LNCAP (cell line): ENCODE data around the gene CDADC1.

Experiments
- CTCF ChIP-seq: fragments of 450-650 bp; IDR thresholded peaks from 2 replicates; pipeline ENCODE4 v1.5.1; 2017; ENCODE audit warnings: mild to moderate bottlenecking

The CDADC1 gene

GRCh38 chr13:49241296-49241695 lies 6.4 kb upstream of the CDADC1 start:
- no peak for TF ChIP-seq CTCF

DNA sequence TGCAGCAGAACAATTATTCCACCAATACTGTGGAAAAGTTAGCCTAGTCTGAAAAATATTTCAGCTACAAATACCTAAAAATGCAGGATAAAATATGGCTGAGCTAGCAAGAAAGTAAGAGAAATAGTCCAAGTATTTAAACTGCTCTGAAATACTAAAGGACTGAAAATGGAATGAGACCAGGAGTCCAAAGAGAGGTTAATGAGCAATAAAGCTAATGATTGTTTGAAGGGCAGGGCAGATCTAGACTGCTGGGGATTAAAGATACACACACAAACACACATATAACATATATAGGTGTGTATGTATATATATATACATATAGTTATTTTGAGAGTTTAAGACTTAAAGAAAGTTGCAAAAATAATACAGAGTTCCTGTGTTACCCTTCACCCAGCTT lies 2.6 kb upstream of the CDADC1 start:
- TF ChIP-seq CTCF, result no peak

DNA sequence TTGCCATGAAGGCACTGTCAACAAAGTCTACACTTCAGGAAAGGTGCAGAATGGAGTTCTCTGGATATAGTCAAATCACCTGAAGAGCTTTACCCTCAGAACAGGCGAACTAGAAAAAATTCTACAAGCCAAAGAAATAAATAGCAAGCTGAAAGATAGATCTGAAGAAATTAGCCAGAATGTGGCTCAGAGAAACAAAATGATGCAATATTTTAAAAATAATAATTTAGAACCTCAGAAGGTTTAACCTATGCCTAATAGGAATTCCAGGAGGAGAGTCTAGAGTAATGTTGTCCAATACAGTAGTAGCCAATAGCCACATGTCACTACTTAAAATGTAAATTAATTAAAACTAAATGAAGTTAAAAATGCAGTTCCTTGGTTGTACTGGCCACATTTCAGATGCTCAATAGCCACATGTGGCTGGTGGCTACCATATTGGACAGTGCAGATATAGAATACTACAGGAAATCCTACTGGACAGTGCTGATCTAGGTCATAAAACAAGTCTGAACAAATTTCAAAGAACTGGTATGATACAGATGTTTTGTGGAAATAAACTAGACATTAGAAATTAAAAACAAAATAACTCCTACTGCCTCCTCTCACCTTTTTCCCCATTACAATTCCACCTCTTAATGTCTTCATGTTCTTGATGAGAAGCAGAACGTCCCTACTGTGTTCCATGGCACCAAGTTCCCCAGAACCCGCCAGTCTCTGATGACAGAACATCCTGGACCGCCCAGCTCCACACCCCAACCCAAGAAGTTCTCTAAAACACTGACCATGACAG lies 679 bp upstream of the CDADC1 start:
- TF ChIP-seq CTCF, result no peak

DNA sequence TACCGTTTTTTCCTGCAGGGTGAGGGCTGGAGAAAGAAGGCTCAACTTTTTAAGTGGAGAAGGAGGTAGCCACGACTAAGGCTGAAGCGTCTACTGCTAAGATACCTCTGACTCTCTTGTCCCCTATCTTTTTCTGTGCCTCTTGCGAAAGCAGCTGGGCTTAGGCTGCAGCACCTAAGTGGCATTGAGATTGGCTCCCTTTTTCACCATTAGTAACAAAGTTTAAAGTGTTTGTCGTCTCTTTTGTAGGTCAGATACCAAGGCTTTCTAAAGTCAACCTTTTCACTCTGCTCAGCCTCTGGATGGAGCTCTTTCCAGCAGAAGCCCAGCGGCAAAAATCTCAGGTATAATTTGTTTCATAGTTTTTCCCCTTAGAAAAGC lies 887 bp downstream of the CDADC1 start:
- TF ChIP-seq CTCF, result peak; percentile 35; the same call in 1 of the 2 replicates

DNA sequence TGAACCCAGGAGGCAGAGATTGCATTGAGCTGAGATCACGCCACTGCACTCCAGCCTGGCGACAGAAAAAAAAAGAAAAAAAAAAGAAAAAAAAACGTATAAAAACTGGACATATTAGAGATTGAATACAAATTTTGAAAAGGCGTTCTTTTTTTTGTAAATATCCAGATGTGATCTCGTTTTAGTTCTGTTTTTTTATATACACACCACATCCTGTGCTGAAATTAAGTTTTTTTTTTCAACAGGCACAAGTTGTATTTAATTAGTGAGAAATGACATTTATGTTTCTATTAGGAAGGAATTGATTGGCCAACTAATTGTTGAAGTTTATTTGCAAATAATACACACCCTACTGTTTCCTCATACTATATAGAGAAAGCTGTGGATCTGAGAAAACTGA lies 3.6 kb downstream of the CDADC1 start:
- TF ChIP-seq CTCF, result no peak

GRCh38 chr13:49253310-49253709 lies 5.6 kb downstream of the CDADC1 start:
- TF ChIP-seq CTCF, result no peak

DNA sequence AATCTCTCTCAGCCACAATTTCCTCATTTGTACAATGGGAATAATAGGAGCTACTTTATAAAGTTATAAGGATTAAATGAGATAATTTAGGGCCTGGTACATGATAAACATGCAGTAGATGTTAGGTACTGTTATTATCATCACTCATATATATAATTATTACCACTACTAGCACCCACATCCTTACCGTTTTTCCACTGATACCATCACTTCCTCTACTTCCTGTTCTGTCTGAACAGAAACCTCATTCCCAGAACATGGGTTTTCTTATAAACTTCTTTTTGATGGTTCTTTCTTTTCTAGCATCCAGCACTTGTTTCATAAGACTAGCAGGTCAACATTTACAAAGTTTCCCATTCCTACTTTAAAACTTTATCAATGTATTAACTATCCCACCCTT lies 6.3 kb downstream of the CDADC1 start:
- TF ChIP-seq CTCF, result no peak

DNA sequence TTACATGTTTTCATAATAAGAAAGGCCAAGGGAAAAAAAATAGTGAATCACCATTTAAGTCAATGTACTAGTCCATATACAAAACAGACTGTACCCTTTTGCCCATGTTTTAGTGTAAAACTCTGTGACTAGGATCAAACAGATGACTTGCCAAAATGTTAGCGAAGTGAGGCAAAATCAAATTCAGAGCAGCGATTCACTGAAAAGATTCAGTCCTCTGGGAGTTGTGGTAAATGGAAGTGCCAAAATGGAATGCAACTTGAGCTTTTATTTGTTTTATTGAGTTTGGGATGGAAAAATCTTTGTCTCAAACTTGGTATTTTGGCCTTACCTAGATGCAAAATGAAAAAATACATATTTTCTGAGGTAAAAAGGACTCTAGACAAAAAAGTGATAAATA lies 9.1 kb downstream of the CDADC1 start:
- no peak for TF ChIP-seq CTCF
